Measurements from ENCODE around the gene IGSF9B.

The IGSF9B gene

DNA sequence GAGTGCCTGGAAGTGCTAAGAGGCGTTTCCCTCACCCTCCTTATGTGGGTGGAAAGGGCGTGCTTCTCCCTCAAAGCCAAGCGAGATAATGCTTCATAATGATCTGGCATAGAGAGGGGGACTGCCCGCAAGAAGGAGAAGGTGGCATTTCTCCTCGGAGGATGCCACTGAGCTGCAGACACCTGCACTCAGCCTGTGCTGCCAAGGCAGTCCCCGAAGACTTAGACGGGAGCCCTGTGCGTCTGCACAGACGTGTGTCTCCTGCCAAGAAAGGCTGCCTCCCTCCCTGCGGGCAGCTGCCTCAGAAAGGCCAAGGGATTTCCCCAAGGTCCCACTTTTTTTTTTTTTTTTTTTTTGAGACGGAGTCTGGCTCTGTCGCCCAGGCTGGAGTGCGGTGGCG, 63.4 kb downstream of the IGSF9B start:
- no peak overlapping the region for H3K4me3 ChIP-seq (ENCODE audit: low read depth, low read length)
- TF ChIP-seq, protein P1, sequence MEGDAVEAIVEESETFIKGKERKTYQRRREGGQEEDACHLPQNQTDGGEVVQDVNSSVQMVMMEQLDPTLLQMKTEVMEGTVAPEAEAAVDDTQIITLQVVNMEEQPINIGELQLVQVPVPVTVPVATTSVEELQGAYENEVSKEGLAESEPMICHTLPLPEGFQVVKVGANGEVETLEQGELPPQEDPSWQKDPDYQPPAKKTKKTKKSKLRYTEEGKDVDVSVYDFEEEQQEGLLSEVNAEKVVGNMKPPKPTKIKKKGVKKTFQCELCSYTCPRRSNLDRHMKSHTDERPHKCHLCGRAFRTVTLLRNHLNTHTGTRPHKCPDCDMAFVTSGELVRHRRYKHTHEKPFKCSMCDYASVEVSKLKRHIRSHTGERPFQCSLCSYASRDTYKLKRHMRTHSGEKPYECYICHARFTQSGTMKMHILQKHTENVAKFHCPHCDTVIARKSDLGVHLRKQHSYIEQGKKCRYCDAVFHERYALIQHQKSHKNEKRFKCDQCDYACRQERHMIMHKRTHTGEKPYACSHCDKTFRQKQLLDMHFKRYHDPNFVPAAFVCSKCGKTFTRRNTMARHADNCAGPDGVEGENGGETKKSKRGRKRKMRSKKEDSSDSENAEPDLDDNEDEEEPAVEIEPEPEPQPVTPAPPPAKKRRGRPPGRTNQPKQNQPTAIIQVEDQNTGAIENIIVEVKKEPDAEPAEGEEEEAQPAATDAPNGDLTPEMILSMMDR (IDR thresholded peaks at IDR 0.05; ENCODE audit: control insufficient read depth, extremely low read depth, insufficient read depth): no peak
- DNase-seq (ENCODE audit: low read depth): no peak

DNA sequence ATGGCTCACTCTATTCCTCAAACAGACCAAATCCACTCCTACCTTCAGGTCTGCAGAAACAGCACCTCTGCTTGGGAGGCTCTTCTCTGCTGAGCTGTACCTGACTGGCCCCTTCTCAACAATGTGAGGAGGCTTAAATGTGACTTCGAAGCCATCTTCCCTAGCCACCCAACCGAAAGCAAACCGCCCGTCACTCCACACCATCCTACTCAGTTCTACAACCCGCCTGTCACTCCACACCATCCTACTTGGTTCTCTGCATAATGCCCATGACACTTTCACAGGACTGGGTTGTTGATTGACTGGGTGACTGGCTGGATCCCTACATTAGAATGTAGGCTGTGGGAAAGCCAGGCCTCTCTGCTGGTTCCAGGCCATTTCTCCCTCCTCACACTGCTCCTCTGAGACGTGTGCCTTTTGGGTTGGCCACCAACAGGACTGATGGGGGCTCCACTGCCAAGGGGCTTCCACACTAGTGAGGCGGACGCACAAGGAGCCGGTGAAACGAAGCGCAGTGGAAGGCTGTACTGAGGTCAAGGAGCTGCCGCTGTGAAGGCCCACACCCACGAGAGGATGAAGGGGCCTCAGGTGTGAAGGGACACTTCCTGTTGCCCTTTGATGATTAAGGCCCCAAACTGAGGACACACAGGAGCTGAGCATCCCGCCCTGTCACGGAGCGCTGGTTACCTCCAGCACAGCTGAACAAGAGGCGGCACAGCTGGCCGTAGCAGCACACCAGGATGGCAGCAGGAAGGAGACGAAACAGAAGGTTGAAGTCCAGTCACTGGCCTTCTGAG, 64.0 kb downstream of the IGSF9B start:
- no peak for DNase-seq (ENCODE audit: low read depth)
- TF ChIP-seq, protein P1 (IDR thresholded peaks at IDR 0.05; ENCODE audit: control insufficient read depth, extremely low read depth, insufficient read depth): no peak
- no peak overlapping the region for H3K4me3 ChIP-seq (ENCODE audit: low read depth, low read length)

DNA sequence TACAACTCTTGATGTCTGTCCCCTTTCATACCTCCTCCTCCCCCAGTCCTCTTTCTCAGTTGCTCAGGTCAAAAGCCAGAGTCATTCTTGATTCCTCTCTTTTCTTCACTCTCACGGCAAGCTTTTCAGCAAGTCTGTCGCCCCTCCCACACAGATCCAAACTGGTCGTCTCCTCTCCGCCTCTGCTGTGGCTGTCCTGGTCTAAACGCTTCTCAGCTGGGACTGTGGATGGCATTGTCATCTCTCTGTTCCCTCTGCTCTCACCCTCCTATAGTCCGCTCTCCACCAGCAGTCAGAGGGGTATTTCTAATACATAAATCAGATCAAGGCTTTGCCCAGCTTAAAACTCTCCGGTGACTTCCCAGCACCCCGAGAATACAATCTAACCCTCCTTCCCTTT, 64.6 kb downstream of the IGSF9B start:
- H3K4me3 ChIP-seq (ENCODE audit: low read depth, low read length): no peak overlapping the region
- DNase-seq (ENCODE audit: low read depth): no peak
- TF ChIP-seq, protein P1 (IDR thresholded peaks at IDR 0.05; ENCODE audit: control insufficient read depth, extremely low read depth, insufficient read depth): no peak

DNA sequence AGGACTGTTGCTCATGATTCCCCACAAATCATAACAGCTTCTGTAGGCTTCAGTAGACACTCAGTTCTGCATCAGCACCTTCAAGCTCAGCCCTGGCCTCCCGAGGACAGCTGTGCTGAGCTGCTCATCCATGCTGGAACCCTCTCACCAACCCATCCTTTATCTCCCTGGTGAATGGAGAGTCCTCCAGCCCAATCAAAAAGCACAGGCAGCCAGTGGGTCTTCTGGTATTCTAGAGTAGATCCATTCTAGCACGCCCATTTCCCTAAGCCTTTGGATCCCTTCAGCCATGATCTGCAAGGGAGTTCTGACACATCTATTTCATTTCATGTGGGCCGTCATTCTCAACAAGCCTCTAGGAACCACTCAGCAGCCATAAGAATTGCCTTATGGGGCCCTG, 66.9 kb downstream of the IGSF9B start:
- no peak overlapping the region for H3K4me3 ChIP-seq (ENCODE audit: low read depth, low read length)
- TF ChIP-seq, protein P1 (IDR thresholded peaks at IDR 0.05; ENCODE audit: control insufficient read depth, extremely low read depth, insufficient read depth): no peak

DNA sequence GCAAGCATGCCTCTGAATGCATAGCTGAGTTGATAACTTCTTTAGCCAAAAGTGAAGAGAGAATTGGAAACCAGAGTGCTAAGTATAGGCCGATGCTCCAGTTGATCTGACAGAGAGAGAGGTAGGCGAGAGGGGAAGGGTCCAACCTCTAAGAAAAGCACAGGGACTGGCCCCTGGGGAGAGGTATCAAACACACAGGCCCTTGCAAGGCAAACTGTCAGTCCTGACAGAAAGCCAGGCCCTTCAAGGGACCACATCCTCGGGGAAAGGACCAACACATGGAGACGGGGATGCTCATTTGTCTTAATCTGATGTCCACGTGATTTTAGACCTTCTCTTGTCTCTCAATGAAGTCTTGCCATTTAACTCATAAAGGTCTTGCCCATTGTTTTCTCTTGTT, 67.6 kb downstream of the IGSF9B start:
- no peak for DNase-seq (ENCODE audit: low read depth)
- H3K4me3 ChIP-seq (ENCODE audit: low read depth, low read length): no peak overlapping the region
- TF ChIP-seq, protein P1 (IDR thresholded peaks at IDR 0.05; ENCODE audit: control insufficient read depth, extremely low read depth, insufficient read depth): no peak

More for the DNA sequence above, 66.9 kb downstream of the IGSF9B start:
- no peak for DNase-seq (ENCODE audit: low read depth)

DNA sequence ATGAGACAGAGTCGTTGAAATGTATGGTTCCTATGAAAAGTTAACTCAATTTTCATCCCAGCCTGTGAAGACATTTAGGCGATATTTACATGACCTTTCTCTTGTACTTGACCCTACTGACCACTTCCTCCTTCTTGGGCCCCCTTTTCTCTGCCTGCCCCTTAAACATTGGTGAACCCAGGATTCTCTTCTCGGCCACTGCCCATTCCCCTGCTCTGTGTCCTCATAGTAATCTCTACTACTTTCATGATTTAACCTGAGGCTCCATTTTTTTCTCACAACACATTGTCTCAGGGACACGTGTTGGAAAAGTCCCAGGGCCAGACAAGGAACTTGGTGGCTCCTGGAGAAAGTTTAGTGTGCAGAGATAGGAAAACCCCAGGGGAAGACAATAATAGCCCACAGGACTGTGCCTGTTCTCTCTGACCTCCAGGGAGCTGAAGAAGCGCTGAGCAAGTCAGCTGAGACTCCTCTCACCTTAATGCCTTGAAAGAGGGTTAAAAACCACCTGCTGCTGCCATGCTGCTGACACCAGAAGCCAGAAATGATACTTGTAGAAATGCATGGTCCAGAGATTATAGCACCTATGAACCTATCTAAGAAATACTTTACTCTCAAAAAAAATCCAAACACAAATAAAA, 69.0 kb downstream of the IGSF9B start:
- H3K4me3 ChIP-seq (ENCODE audit: low read depth, low read length): no peak overlapping the region
- no peak for DNase-seq (ENCODE audit: low read depth)
- TF ChIP-seq, protein P1 (IDR thresholded peaks at IDR 0.05; ENCODE audit: control insufficient read depth, extremely low read depth, insufficient read depth): no peak
